Left cardiac atrium (tissue), 4 donors: ENCODE results near the gene PCDHGA12. TPM values are rescaled to one million over a fixed set of nuclear protein-coding genes. Genes with fewer than 3 reads are reported as not detected.
A peak's percentile ranks its signal among the peaks of the same experiment; 100 is the strongest.
"Not testable (repeated sequence)": the region's sequence is repeated elsewhere in the genome, so short reads cannot be mapped to it uniquely, and the experiment has no call there.

ENCODE experiments used
- ATAC-seq, 2 donors: fragments of 200-7000 bp; cut with Tn5 transposase; one replicate each; pipeline ENCODE4 v1.9.1; 2020; ENCODE audit warnings: mild to moderate bottlenecking in 2 of 2, moderate library complexity in 2 of 2
- DNase-seq: peaks from one replicate; pipeline ENCODE4 v3.0.0-alpha.2; 2020
- intact Hi-C, 2 donors: fragments of 100-400 bp; cut with DNase I; formaldehyde crosslinking; loops; one replicate each; pipeline versions ENCODE4 v1.14.1 to v1.15.1; 2022 to 2023
- total RNA-seq, 2 donors: library from RNA; stranded (reverse); fragmentation: NEBNext Ultra II Directional; extraction: Animal tissue kit (Norgen Biotek cat#: 25700); gene quantifications; one replicate each; pipeline ENCODE4 v1.2.1, GENCODE V29; 2021
- donor health status: DM: no; HTN: yes; CAD: no.
- donor health status: DM: no; HTN: yes; CAD: no; lungs with severe emphysema.
- donor health status: DM: yes; HTN: yes; CAD: no.
- donor health status: Dilated cardiomyopathy.

The PCDHGA12 gene
- total RNA-seq, 2 donors from 2014 or later = 4.5 to 6.5 TPM

- intact Hi-C loops = loop anchor here in 1 of 2 donors (10.0 kb wide), 1 partner anchor 97 kb away; no protein-coding TSS in a partner anchor
- no peak for ATAC-seq
- no peak for DNase-seq
Measured at GRCh38 chr5:141427783-141428426, 2.4 kb upstream of the PCDHGA12 start.

- ATAC-seq = peak; percentile 38 to 44
- DNase-seq = no peak
- intact Hi-C loops = loop anchor here in 1 of 2 donors (2.0 kb wide), 1 partner anchor 82 kb away; no protein-coding TSS in a partner anchor
Measured at GRCh38 chr5:141431286-141431685, 979 bp downstream of the PCDHGA12 start.

- intact Hi-C loops = loop anchor here in 1 of 2 donors (2.0 kb wide), 1 partner anchor 44 kb away; no protein-coding TSS in a partner anchor
- ATAC-seq, DNase-seq: not testable (repeated sequence)
Measured at GRCh38 chr5:141432308-141432707, 2.0 kb downstream of the PCDHGA12 start.

GRCh38 chr5:141432726-141433125 is 2.4 kb downstream of the PCDHGA12 start:
- not testable (repeated sequence) for DNase-seq, ATAC-seq
- intact Hi-C loops = loop anchor here in 1 of 2 donors (2.0 kb wide), 1 partner anchor 44 kb away; no protein-coding TSS in a partner anchor

- intact Hi-C loops = no loop called here
- no peak for ATAC-seq
- no peak for DNase-seq
Measured at GRCh38 chr5:141434006-141434405, 3.7 kb downstream of the PCDHGA12 start.

- DNase-seq = no peak
- ATAC-seq = no peak
- intact Hi-C loops = no loop called here
Measured at GRCh38 chr5:141437221-141437620, 6.9 kb downstream of the PCDHGA12 start.

- DNase-seq = no peak
- no peak for ATAC-seq
- intact Hi-C loops = no loop called here
Measured at GRCh38 chr5:141439411-141440141, 9.3 kb downstream of the PCDHGA12 start.

- DNase-seq = no peak
- intact Hi-C loops = no loop called here
- ATAC-seq = no peak
Measured at GRCh38 chr5:141440341-141440740, 10.0 kb downstream of the PCDHGA12 start.

- ATAC-seq (peak; percentile 57 to 70), DNase-seq (no peak)
- intact Hi-C loops = no loop called here
Measured at GRCh38 chr5:141441571-141442170, 11.4 kb downstream of the PCDHGA12 start.

GRCh38 chr5:141465351-141465750 is 35.0 kb downstream of the PCDHGA12 start:
- no peak for DNase-seq
- intact Hi-C loops = no loop called here
- ATAC-seq = no peak

- ATAC-seq = peak; percentile 99
- DNase-seq = peak; percentile 94
- intact Hi-C loops = loop anchor here in 1 of 2 donors (2.0 to 5.0 kb wide), 2 partner anchors 43 to 47 kb away; no protein-coding TSS in a partner anchor
Measured at GRCh38 chr5:141475625-141476131, 45.4 kb downstream of the PCDHGA12 start, which contains the start of gene PCDHGC3. PCDHGC3 (plus strand) TSS chr5:141475966; CDS start chr5:141476117, 151 bp downstream.

- ATAC-seq = peak; percentile 62 to 77
- peak; percentile 75 for DNase-seq
- intact Hi-C loops = loop anchor here in 1 of 2 donors (2.0 to 5.0 kb wide), 2 partner anchors 44 to 46 kb away; no protein-coding TSS in a partner anchor
Measured at GRCh38 chr5:141476132-141476911, 46.0 kb downstream of the PCDHGA12 start.

- no peak for DNase-seq
- intact Hi-C loops = loop anchor here in 1 of 2 donors (2.0 to 5.0 kb wide), 2 partner anchors 44 to 45 kb away; no protein-coding TSS in a partner anchor
- no peak for ATAC-seq
Measured at GRCh38 chr5:141477044-141477575, 46.8 kb downstream of the PCDHGA12 start.

GRCh38 chr5:141477815-141478214 is 47.5 kb downstream of the PCDHGA12 start:
- no peak for DNase-seq
- intact Hi-C loops = loop anchor here in 1 of 2 donors (2.0 to 5.0 kb wide), 2 partner anchors 44 to 45 kb away; no protein-coding TSS in a partner anchor
- ATAC-seq = no peak

- no peak for DNase-seq
- intact Hi-C loops = loop anchor here in 1 of 2 donors (5.0 kb wide), 1 partner anchor 44 kb away; no protein-coding TSS in a partner anchor
- ATAC-seq = no peak
Measured at GRCh38 chr5:141478321-141478945, 48.1 kb downstream of the PCDHGA12 start.

- ATAC-seq = no peak
- no peak for DNase-seq
- intact Hi-C loops = loop anchor here in 1 of 2 donors (5.0 kb wide), 1 partner anchor 43 kb away; no protein-coding TSS in a partner anchor
Measured at GRCh38 chr5:141479776-141480175, 49.5 kb downstream of the PCDHGA12 start.
